K562 (cell line): ENCODE data around the gene PSMD8. TPM values are rescaled to one million over a fixed set of nuclear protein-coding genes. Genes with fewer than 3 reads are reported as not detected.
A peak's percentile ranks its signal among the peaks of the same experiment; 100 is the strongest.

ENCODE experiments used
- ATF1 ChIP-seq, 2 experiments: fragments of 450-650 bp in 1 of 2; IDR thresholded peaks; 2 replicates each; pipeline ENCODE4 v1.6.1; 2016; ENCODE audit warnings: missing compliant biosample characterization in 1 of 2, missing genetic modification characterization in 1 of 2
- E2F5 ChIP-seq: sonication (generic); formaldehyde crosslinking; IDR thresholded peaks from 2 replicates; pipeline ENCODE4 v1.8.0; 2022; ENCODE audit warnings: mild to moderate bottlenecking, missing genetic modification reagents
- EZH2 ChIP-seq: IDR thresholded peaks from 2 replicates; pipeline ENCODE4 v1.6.1; 2012; ENCODE audit warnings: low read depth, mild to moderate bottlenecking, inconsistent platforms, low read length, borderline replicate concordance
- FOXA3 ChIP-seq, 2 experiments: fragments of 450-650 bp in 1 of 2; sonication (generic) in 1 of 2; formaldehyde crosslinking; IDR thresholded peaks in 1 of 2; conservative IDR thresholded peaks in 1 of 2; 2 replicates each; pipeline versions ENCODE4 v1.4.0 to v1.8.0; 2020 to 2022; ENCODE audit warnings: mild to moderate bottlenecking in 2 of 2, missing genetic modification reagents in 1 of 2
- GABPB1 ChIP-seq: sonication (generic); formaldehyde crosslinking; IDR thresholded peaks from 2 replicates; pipeline ENCODE4 v1.8.0; 2022; ENCODE audit warnings: mild to moderate bottlenecking, missing genetic modification reagents
- HINFP ChIP-seq: fragments of 450-650 bp; conservative IDR thresholded peaks from 2 replicates; pipeline ENCODE4 v1.6.1; 2016; ENCODE audit warnings: missing genetic modification characterization, low read depth, mild to moderate bottlenecking, control low read depth, missing compliant biosample characterization
- NCOA4 ChIP-seq: fragments of 450-650 bp; IDR thresholded peaks from 2 replicates; pipeline ENCODE4 v1.6.1; 2018; ENCODE audit warnings: mild to moderate bottlenecking; ENCODE audit not compliant: partially characterized antibody
- NEUROD1 ChIP-seq: fragments of 150-350 bp; IDR thresholded peaks from 2 replicates; pipeline ENCODE4 v1.6.1; 2014; ENCODE audit warnings: borderline replicate concordance, low read length, low read depth; ENCODE audit not compliant: partially characterized antibody
- PHF20 ChIP-seq: fragments of 450-650 bp; IDR thresholded peaks from 2 replicates; pipeline ENCODE4 v1.6.1; 2018; ENCODE audit not compliant: partially characterized antibody
- PML ChIP-seq: IDR thresholded peaks from 2 replicates; pipeline ENCODE4 v1.6.1; 2012; ENCODE audit warnings: low read length, inconsistent platforms
- PURB ChIP-seq: sonication (generic); formaldehyde crosslinking; IDR thresholded peaks from 2 replicates; pipeline ENCODE4 v1.9.0; 2021; ENCODE audit warnings: low read depth, mild to moderate bottlenecking, missing genetic modification reagents
- TFE3 ChIP-seq: fragments of 450-650 bp; formaldehyde crosslinking; IDR thresholded peaks from 2 replicates; pipeline ENCODE4 v1.4.0; 2020; ENCODE audit warnings: mild to moderate bottlenecking, mixed read lengths
- USF2 ChIP-seq: sonication (generic); formaldehyde crosslinking; IDR thresholded peaks from 2 replicates; pipeline ENCODE4 v1.5.0; 2020; ENCODE audit warnings: missing genetic modification reagents
- ZBTB33 ChIP-seq: sonication (generic); formaldehyde crosslinking; IDR thresholded peaks from 2 replicates; pipeline ENCODE4 v1.8.1; 2023; ENCODE audit warnings: mild to moderate bottlenecking, missing genetic modification reagents
- ZMIZ1 ChIP-seq, 2 experiments: fragments of 150-350 bp in 1 of 2; IDR thresholded peaks; 2 replicates each; pipeline ENCODE4 v1.6.1; 2012 to 2016; ENCODE audit warnings: low read depth in 2 of 2, low read length in 2 of 2, mild to moderate bottlenecking in 1 of 2, moderate library complexity in 1 of 2
- polyA plus RNA-seq, 8 experiments: library from polyadenylated mRNA; depleted of rRNA in 4 of 8; stranded (reverse) in 5 of 8; unstranded in 3 of 8; fragments of >200 nt; fragmentation: Nextera tagmentation in 2 of 8; fragmentation: Illumina TruSeq in 1 of 8; extraction: Ambion mirVana in 2 of 8; extraction: Trizol in 1 of 8; gene quantifications; 2 replicates each; pipeline versions ENCODE4 v1.2.1 to v1.2.3, GENCODE V29; 2011 to 2014; ENCODE audit warnings: inconsistent platforms in 1 of 8, missing spikeins in 1 of 8
- total RNA-seq, 7 experiments: library from RNA; depleted of rRNA in 6 of 7; stranded (reverse); fragments of >200 nt in 6 of 7; fragmentation: Illumina TruSeq in 2 of 7; extraction: Trizol in 2 of 7; gene quantifications; 2 replicates each; pipeline versions ENCODE4 v1.2.1 to v1.2.3, GENCODE V29; 2011 to 2021; ENCODE audit warnings: low replicate concordance in 1 of 7

The PSMD8 gene
- total and polyA plus RNA-seq, 9 of the 15 experiments (the other 6 are each of a cell fraction or from before 2014, with no cell fraction given) = 130 to 583 (median 315) TPM

- TF ChIP-seq E2F5 (CRISPR knock-in tag) (no peak), USF2 (CRISPR knock-in tag) (no peak), NCOA4 (peak; percentile 83), ZMIZ1 (IDR thresholded peaks at IDR 0.05; ENCODE audit: low read depth in 2 of 2, low read length in 2 of 2) (peak in 1 of 2 experiments; percentile 15; a peak in 1 of 4 replicates), PHF20 (peak; percentile 87), EZH2 (no peak), ATF1 (CRISPR knock-in tag; IDR thresholded peaks at IDR 0.05) (peak; percentile 15; the same call in 1 of the 2 replicates), ATF1 (tag; IDR thresholded peaks at IDR 0.05) (peak; percentile 98), PML (peak; percentile 81; the same call in 1 of the 2 replicates), FOXA3 (CRISPR knock-in tag; conservative IDR thresholded peaks at IDR 0.05 in 1 of 2, IDR thresholded peaks at IDR 0.05 in 1 of 2) (peak in 1 of 2 experiments; percentile 63; a peak in 1 of 4 replicates), GABPB1 (CRISPR knock-in tag) (peak; percentile 97), TFE3 (CRISPR knock-in tag) (no peak), HINFP (tag) (no peak), ZBTB33 (CRISPR knock-in tag) (peak; percentile 42), PURB (no peak), NEUROD1 (no peak)
Observed at GRCh38 chr19:38374332-38375097, at the start of gene PSMD8 (continued).
